ENCODE results near the gene TTC16. TPM values are rescaled to one million over a fixed set of nuclear protein-coding genes. Genes with fewer than 3 reads are reported as not detected.

Gene TTC16
- total RNA-seq, 1 experiment from 2014 or later, result not detected

- Histone ChIP-seq H3K23me2 (ENCODE audit: insufficient read length, low read depth, low read length, poor library complexity, severe bottlenecking) (no peaks in the 10 kb centered on the region), H3K79me1 (ENCODE audit: insufficient read depth, low read depth, low read length, poor library complexity, severe bottlenecking) (no peaks in the 10 kb centered on the region), H3K4ac (ENCODE audit: low read depth, low read length) (peak overlapping the region; percentile 15), H4K20me1 (ENCODE audit: control insufficient read depth, insufficient read depth, insufficient read length) (no peaks in the 10 kb centered on the region), H3K9me3 (ENCODE audit: control insufficient read depth, low read depth, low read length) (no peaks in the 10 kb centered on the region), H2BK5ac (ENCODE audit: insufficient read length, low read length) (no peak overlapping the region), H3K23ac (ENCODE audit: insufficient read length, low read depth, low read length) (no peak overlapping the region), H3K18ac (ENCODE audit: insufficient read length, low read depth, low read length) (peak overlapping the region; percentile 89), H2BK12ac (ENCODE audit: insufficient read length, low read depth, low read length) (no peak overlapping the region), H3K56ac (ENCODE audit: insufficient read length, low read depth, low read length) (no peak overlapping the region), H4K8ac (replicated peaks; ENCODE audit: insufficient read length, low read depth, low read length) (no peak overlapping the region), H2AK5ac (ENCODE audit: insufficient read length, low read length) (no peak overlapping the region), H3K14ac (ENCODE audit: insufficient read depth, low read length) (peak overlapping the region; percentile 85; the same call in 1 of the 2 replicates), H2BK120ac (ENCODE audit: low read depth, low read length, poor library complexity, severe bottlenecking) (peak overlapping the region; percentile 54), H2AFZ (ENCODE audit: low read length) (no peak overlapping the region), H3K9ac (ENCODE audit: extremely low read depth, insufficient read length, low read length) (no peak overlapping the region), H2BK20ac (ENCODE audit: low read depth, low read length, poor library complexity, severe bottlenecking) (peak overlapping the region; percentile 92), H3T11ph (ENCODE audit: low read length) (peak overlapping the region; percentile 0), H4K5ac (ENCODE audit: insufficient read length, low read depth, low read length) (no peak overlapping the region), H3K79me2 (ENCODE audit: insufficient read depth, low read length) (no peaks in the 10 kb centered on the region), H3K27me3 (ENCODE audit: insufficient read depth, low read length) (no peaks in the 10 kb centered on the region), H4K91ac (ENCODE audit: insufficient read length, low read depth, low read length) (no peak overlapping the region), H2BK15ac (ENCODE audit: low read depth, low read length) (no peak overlapping the region), H3K27ac (ENCODE audit: insufficient read length, low read depth, low read length) (no peak overlapping the region), H3K4me1 (ENCODE audit: insufficient read depth, low read length) (no peaks in the 10 kb centered on the region), H3K4me2 (ENCODE audit: insufficient read depth, insufficient read length, low read length) (no peak overlapping the region)
- H3K36me3 Mint-ChIP-seq (ENCODE audit: insufficient read depth in 1 of 3, low read depth in 3 of 3), result no peaks in the 10 kb centered on the region; a peak in 1 of 7 replicates
- WGBS (ENCODE audit: extremely low coverage, insufficient read length, low lambda C conversion rate), result no CpG with 5 or more reads among the region's 15 CpGs
- H3K27me3 Mint-ChIP-seq (ENCODE audit: low read depth), result peaks cover 15% of the 10 kb centered on the region
- peaks cover 9 to 10% of the 10 kb centered on the region in 2 experiments for H3K4me1 Mint-ChIP-seq
- no peak for DNase-seq
- TF ChIP-seq CTCF (conservative IDR thresholded peaks at IDR 0.05), result no peak; the same call in 2 of the 3 replicates
- H3K9me3 Mint-ChIP-seq, result no peaks in the 10 kb centered on the region
- peak overlapping the region; percentile 70 to 89 for H3K4me3 Mint-ChIP-seq
- peak overlapping the region in 1 of 3 experiments; percentile 77; a peak in 2 of 7 replicates for H3K27ac Mint-ChIP-seq
These were observed 19.8 kb downstream of the TTC16 start for GRCh38 chr9:127735530-127736185.
